Measurements from ENCODE around the gene S100A6. TPM values are rescaled to one million over a fixed set of nuclear protein-coding genes. Genes with fewer than 3 reads are reported as not detected.

S100A6 gene
- total and polyA plus RNA-seq, 4 donors, result 5.7 to 124 (median 28.7) TPM

DNA sequence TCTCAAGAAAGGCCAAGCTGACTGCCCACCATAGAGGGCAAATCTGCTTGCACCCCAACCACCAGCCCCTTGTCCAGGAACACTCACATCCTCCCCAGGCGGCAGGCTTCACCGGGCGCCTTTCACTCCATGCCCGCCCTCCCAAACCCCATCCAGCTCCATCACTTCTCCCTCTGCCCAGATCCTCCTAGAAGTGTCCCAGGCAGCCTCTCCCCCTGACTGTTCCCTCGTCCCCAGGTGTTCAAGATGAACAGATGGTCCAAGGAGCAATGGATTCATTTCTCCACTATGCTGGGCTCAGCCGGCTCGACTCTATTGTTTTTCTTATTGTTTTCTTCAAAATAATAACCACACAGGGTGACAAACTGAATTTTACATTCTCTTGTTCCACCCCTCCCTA lies 22.1 kb downstream of the S100A6 start:
- no peak for DNase-seq (ENCODE audit: low spot score)
- Histone ChIP-seq H3K27ac (ENCODE audit: low read depth in 1 of 2, low read length in 2 of 2) (no peak overlapping the region), H3K9ac (ENCODE audit: low read depth in 1 of 2, low read length in 2 of 2) (no peak overlapping the region), H3K27me3 (ENCODE audit: control insufficient read depth in 4 of 4, insufficient read depth in 4 of 4, low read length in 3 of 4) (no peaks in the 10 kb centered on the region), H3K36me3 (ENCODE audit: control insufficient read depth in 4 of 4, insufficient read depth in 3 of 4, low read depth in 1 of 4, low read length in 3 of 4) (no peaks in the 10 kb centered on the region), H3K4me3 (ENCODE audit: low read depth in 1 of 3, low read length in 3 of 3) (no peak overlapping the region), H3K4me1 (ENCODE audit: control insufficient read depth in 4 of 4, insufficient read depth in 4 of 4, low read length in 3 of 4) (peaks cover 0 to 2% (median 0%) of the 10 kb centered on the region in 4 donors), H3K9me3 (ENCODE audit: control insufficient read depth in 4 of 4, low read length in 3 of 4) (no peaks in the 10 kb centered on the region)
- 93% methylated on average over 7 of the region's 7 CpGs for WGBS
- TF ChIP-seq REST (IDR thresholded peaks at IDR 0.05) (no peak), FOXA1 (IDR thresholded peaks at IDR 0.05) (no peak), RAD21 (IDR thresholded peaks at IDR 0.05) (no peak), HNF4G (IDR thresholded peaks at IDR 0.05) (no peak), NR2F2 (IDR thresholded peaks at IDR 0.05) (no peak), EGR1 (IDR thresholded peaks at IDR 0.05; ENCODE audit: low read depth in 2 of 2) (no peak), CTCF (IDR thresholded peaks at IDR 0.05; ENCODE audit: low read depth, low read length, missing input control) (no peak)

DNA sequence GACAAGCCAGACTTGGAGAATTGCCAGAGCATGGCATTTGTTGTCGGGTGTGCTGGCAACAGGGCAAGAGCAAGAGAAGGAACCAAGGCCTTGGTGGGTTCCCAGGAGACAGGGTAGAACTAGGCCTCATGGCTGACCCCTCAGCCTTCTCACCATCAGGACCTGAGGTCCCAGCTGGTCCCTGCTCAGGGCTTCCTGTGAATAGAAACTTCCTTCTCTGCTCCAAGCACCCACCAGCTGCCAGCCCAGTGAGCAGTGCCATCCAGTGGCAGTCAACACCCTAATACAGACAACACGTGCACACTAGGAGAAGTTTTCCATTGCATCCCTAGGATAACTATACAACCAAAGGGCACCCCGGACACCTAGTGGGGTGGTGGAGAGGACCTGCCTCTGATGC lies 22.8 kb downstream of the S100A6 start:
- TF ChIP-seq EGR1 (IDR thresholded peaks at IDR 0.05; ENCODE audit: low read depth in 2 of 2) (no peak), JUND (IDR thresholded peaks at IDR 0.05) (no peak), TAF1 (conservative IDR thresholded peaks at IDR 0.05) (no peak), RXRA (IDR thresholded peaks at IDR 0.05) (no peak), HNF4G (IDR thresholded peaks at IDR 0.05) (no peak), REST (IDR thresholded peaks at IDR 0.05) (no peak), HNF4A (conservative IDR thresholded peaks at IDR 0.05) (no peak), FOXA2 (IDR thresholded peaks at IDR 0.05) (no peak)
- Histone ChIP-seq H3K27ac (ENCODE audit: low read depth in 1 of 2, low read length in 2 of 2) (no peak overlapping the region), H3K9me3 (ENCODE audit: control insufficient read depth in 4 of 4, low read length in 3 of 4) (no peaks in the 10 kb centered on the region), H3K4me1 (ENCODE audit: control insufficient read depth in 4 of 4, insufficient read depth in 4 of 4, low read length in 3 of 4) (peaks cover 0 to 2% (median 0%) of the 10 kb centered on the region in 4 donors), H3K36me3 (ENCODE audit: control insufficient read depth in 4 of 4, insufficient read depth in 3 of 4, low read depth in 1 of 4, low read length in 3 of 4) (no peaks in the 10 kb centered on the region), H3K9ac (ENCODE audit: low read depth in 1 of 2, low read length in 2 of 2) (no peak overlapping the region), H3K4me3 (ENCODE audit: low read depth in 1 of 3, low read length in 3 of 3) (no peak overlapping the region), H3K27me3 (ENCODE audit: control insufficient read depth in 4 of 4, insufficient read depth in 4 of 4, low read length in 3 of 4) (no peaks in the 10 kb centered on the region)
- WGBS, result 82% methylated on average over 3 of the region's 3 CpGs
- DNase-seq (ENCODE audit: low spot score), result no peak

Measured in liver (tissue), 9 donors.